ENCODE data around the gene RPL38. TPM values are rescaled to one million over a fixed set of nuclear protein-coding genes. Genes with fewer than 3 reads are reported as not detected.

The RPL38 gene
- total RNA-seq, 2 experiments from 2014 or later, result 1,434 to 1,464 TPM

- ChIA-PET CTCF (no interaction called here), POLR2A (no interaction called here)
Measured at GRCh38 chr17:74218436-74218835, 15.0 kb downstream of the RPL38 start.

GRCh38 chr17:74219576-74220133, 16.2 kb downstream of the RPL38 start:
- CTCF ChIA-PET, result interaction anchor here (1.0 to 1.2 kb wide), 2 partner anchors 11 to 235 kb away, joined by 3 read pairs; no protein-coding TSS in a partner anchor

GRCh38 chr17:74220219-74220618, 16.7 kb downstream of the RPL38 start:
- ChIA-PET CTCF (interaction anchor here (1.0 to 1.2 kb wide), 2 partner anchors 11 to 234 kb away, joined by 3 read pairs; no protein-coding TSS in a partner anchor), POLR2A (no interaction called here)

More at GRCh38 chr17:74219576-74220133, 16.2 kb downstream of the RPL38 start:
- POLR2A ChIA-PET, result no interaction called here

- POLR2A ChIA-PET, result no interaction called here
Measured at GRCh38 chr17:74220946-74221818, 17.7 kb downstream of the RPL38 start.

GRCh38 chr17:74222399-74222798, 18.9 kb downstream of the RPL38 start:
- ChIA-PET CTCF (interaction anchor here (1.4 kb wide), 1 partner anchor 10 kb away, joined by 4 read pairs; no protein-coding TSS in a partner anchor), POLR2A (interaction anchor here (0.6 kb wide), 1 partner anchor 19 kb away, joined by 3 read pairs; no protein-coding TSS in a partner anchor)

More at GRCh38 chr17:74220946-74221818, 17.7 kb downstream of the RPL38 start:
- CTCF ChIA-PET, result interaction anchor here (1.2 to 1.4 kb wide), 2 partner anchors 8 to 233 kb away, joined by 3 to 4 read pairs; no protein-coding TSS in a partner anchor

- CTCF ChIA-PET, result no interaction called here
Measured at GRCh38 chr17:74223901-74224300, 20.4 kb downstream of the RPL38 start.

GRCh38 chr17:74224959-74225725, 21.7 kb downstream of the RPL38 start:
- ChIA-PET POLR2A (no interaction called here), CTCF (no interaction called here)

More at GRCh38 chr17:74223901-74224300, 20.4 kb downstream of the RPL38 start:
- POLR2A ChIA-PET, result no interaction called here

- ChIA-PET CTCF (no interaction called here), POLR2A (no interaction called here)
Measured at GRCh38 chr17:74226252-74226651, 22.8 kb downstream of the RPL38 start.

- ChIA-PET CTCF (no interaction called here), POLR2A (no interaction called here)
Measured at GRCh38 chr17:74227271-74228080, 24.0 kb downstream of the RPL38 start.

- CTCF ChIA-PET, result no interaction called here
Measured at GRCh38 chr17:74228306-74228978, 25.0 kb downstream of the RPL38 start.

GRCh38 chr17:74230896-74231295, 27.4 kb downstream of the RPL38 start:
- POLR2A ChIA-PET, result no interaction called here
- CTCF ChIA-PET, result no interaction called here

More at GRCh38 chr17:74228306-74228978, 25.0 kb downstream of the RPL38 start:
- POLR2A ChIA-PET, result no interaction called here

- ChIA-PET POLR2A (no interaction called here), CTCF (no interaction called here)
Measured at GRCh38 chr17:74231928-74232907, 28.7 kb downstream of the RPL38 start.

GRCh38 chr17:74233937-74234336, 30.5 kb downstream of the RPL38 start:
- POLR2A ChIA-PET, result no interaction called here
- CTCF ChIA-PET, result no interaction called here

GRCh38 chr17:74234486-74234885, 31.0 kb downstream of the RPL38 start:
- POLR2A ChIA-PET, result no interaction called here
- CTCF ChIA-PET, result no interaction called here

- ChIA-PET POLR2A (no interaction called here), CTCF (no interaction called here)
Measured at GRCh38 chr17:74235040-74235581, 31.6 kb downstream of the RPL38 start.

- ChIA-PET POLR2A (interaction anchor here (0.7 kb wide), 1 partner anchor 37 kb away, joined by 4 read pairs; no protein-coding TSS in a partner anchor), CTCF (no interaction called here)
Measured at GRCh38 chr17:74235911-74236371, 32.5 kb downstream of the RPL38 start.

GRCh38 chr17:74237321-74237720, 33.8 kb downstream of the RPL38 start:
- POLR2A ChIA-PET, result no interaction called here
- CTCF ChIA-PET, result interaction anchor here (0.7 kb wide), 1 partner anchor 131 kb away, joined by 3 read pairs; no protein-coding TSS in a partner anchor

All from activated CD8-positive, alpha-beta memory T cell treated with anti-CD3 and anti-CD28 coated beads for 36 hours (primary cell).